Measurements from ENCODE around the gene PAPSS1.

PAPSS1 gene

GRCh38 chr4:107643021-107643420 is 77.0 kb downstream of the PAPSS1 start:
- FAIRE-seq (no peak), DNase-seq (ENCODE audit: insufficient read length, low spot score) (no peak)
- TF ChIP-seq, protein P1, sequence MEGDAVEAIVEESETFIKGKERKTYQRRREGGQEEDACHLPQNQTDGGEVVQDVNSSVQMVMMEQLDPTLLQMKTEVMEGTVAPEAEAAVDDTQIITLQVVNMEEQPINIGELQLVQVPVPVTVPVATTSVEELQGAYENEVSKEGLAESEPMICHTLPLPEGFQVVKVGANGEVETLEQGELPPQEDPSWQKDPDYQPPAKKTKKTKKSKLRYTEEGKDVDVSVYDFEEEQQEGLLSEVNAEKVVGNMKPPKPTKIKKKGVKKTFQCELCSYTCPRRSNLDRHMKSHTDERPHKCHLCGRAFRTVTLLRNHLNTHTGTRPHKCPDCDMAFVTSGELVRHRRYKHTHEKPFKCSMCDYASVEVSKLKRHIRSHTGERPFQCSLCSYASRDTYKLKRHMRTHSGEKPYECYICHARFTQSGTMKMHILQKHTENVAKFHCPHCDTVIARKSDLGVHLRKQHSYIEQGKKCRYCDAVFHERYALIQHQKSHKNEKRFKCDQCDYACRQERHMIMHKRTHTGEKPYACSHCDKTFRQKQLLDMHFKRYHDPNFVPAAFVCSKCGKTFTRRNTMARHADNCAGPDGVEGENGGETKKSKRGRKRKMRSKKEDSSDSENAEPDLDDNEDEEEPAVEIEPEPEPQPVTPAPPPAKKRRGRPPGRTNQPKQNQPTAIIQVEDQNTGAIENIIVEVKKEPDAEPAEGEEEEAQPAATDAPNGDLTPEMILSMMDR (IDR thresholded peaks at IDR 0.05; ENCODE audit: insufficient read depth, missing control alignments), result no peak

- TF ChIP-seq, protein P1 (IDR thresholded peaks at IDR 0.05; ENCODE audit: insufficient read depth, missing control alignments), result no peak
- DNase-seq (ENCODE audit: insufficient read length, low spot score), result no peak
- no peak for FAIRE-seq
Measured at GRCh38 chr4:107640878-107641277, 79.2 kb downstream of the PAPSS1 start.

- FAIRE-seq (no peak), DNase-seq (ENCODE audit: insufficient read length, low spot score) (no peak)
- TF ChIP-seq, protein P1 (IDR thresholded peaks at IDR 0.05; ENCODE audit: insufficient read depth, missing control alignments), result no peak
Measured at GRCh38 chr4:107640197-107640596, 79.8 kb downstream of the PAPSS1 start.

- FAIRE-seq, result no peak
- no peak for DNase-seq (ENCODE audit: insufficient read length, low spot score)
- TF ChIP-seq, protein P1 (IDR thresholded peaks at IDR 0.05; ENCODE audit: insufficient read depth, missing control alignments), result no peak
Measured at GRCh38 chr4:107635735-107636134, 84.3 kb downstream of the PAPSS1 start.

GRCh38 chr4:107631560-107631959 is 88.5 kb downstream of the PAPSS1 start:
- FAIRE-seq, result no peak
- DNase-seq (ENCODE audit: insufficient read length, low spot score), result no peak
- TF ChIP-seq, protein P1 (IDR thresholded peaks at IDR 0.05; ENCODE audit: insufficient read depth, missing control alignments), result no peak

DNA sequence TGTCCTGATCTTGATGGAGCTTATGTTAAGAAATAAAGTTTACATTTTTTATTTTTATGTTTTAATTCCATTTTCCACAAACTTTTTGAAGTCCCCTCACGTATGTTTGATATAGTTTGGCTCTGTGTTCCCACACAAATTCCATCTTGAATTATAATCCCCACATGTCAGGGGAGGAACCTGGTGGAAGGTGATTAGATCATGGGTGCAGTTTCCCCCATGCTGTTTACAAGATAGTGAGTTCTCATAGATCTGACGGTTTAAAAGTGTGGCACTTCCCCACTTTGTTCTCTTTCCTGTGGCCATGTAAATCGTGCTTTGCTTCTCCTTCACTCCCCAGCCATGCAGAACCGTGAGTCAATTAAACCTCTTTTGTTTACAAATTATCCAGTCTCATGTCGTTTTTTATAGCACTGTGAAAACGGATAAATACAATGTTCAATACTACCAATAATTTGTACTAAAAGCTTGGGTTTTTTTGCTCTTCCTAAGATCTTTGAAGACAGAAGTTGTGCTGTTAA is 89.8 kb downstream of the PAPSS1 start:
- TF ChIP-seq, protein P1 (IDR thresholded peaks at IDR 0.05; ENCODE audit: insufficient read depth, missing control alignments), result no peak
- FAIRE-seq (no peak), DNase-seq (ENCODE audit: insufficient read length, low spot score) (no peak)

DNA sequence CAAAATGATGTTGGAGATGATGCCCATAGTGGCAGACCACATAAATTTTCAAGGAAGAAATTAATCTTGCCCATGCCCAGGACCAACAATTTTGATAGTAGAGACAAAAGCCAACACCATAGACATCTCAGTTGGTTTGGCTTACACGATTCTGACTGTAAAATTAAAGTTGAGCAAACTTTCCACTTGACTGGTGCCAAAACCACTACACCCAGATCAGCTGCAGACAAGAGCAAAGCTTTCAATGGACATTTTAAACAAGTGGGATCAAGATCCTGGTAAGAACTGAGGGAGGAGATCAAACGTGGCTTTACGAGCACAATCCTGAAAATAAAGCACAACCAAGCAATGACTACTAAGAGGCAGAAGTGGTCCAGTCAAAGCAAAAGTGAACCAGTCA is 90.7 kb downstream of the PAPSS1 start:
- DNase-seq (ENCODE audit: insufficient read length, low spot score) (no peak), FAIRE-seq (no peak)
- TF ChIP-seq, protein P1 (IDR thresholded peaks at IDR 0.05; ENCODE audit: insufficient read depth, missing control alignments), result no peak

Measured in D721Med (cell line).